Activated T-cell treated with anti-CD3 and anti-CD28 coated beads, Interleukin-2, amount 50 U/mL, for 72 hours (primary cell): ENCODE measurements around the gene NPHP1. TPM values are rescaled to one million over a fixed set of nuclear protein-coding genes. Genes with fewer than 3 reads are reported as not detected.
"Not testable (repeated sequence)": the region's sequence is repeated elsewhere in the genome, so short reads cannot be mapped to it uniquely, and the experiment has no call there.

Experiments used
- ATAC-seq, 2 donors: fragments of 150-1000 bp; cut with Tn5 transposase; replicated peaks in 1 of 2; 2 replicates each; pipeline ENCODE4 v1.10.0; 2021; ENCODE audit warnings: moderate library complexity in 2 of 2, mild to moderate bottlenecking in 1 of 2
- DNase-seq, 2 donors: peaks; one replicate each; pipeline ENCODE4 v3.0.0; 2021 to 2022; ENCODE audit warnings: mixed read lengths in 1 of 2
- H3K27ac Mint-ChIP-seq: one replicate; pipeline ENCODE4 v1.8.0; 2022; ENCODE audit warnings: mild to moderate bottlenecking, moderate library complexity, mixed read lengths
- H3K27me3 Mint-ChIP-seq: one replicate; pipeline ENCODE4 v1.8.0; 2022; ENCODE audit warnings: low read depth, mixed read lengths
- H3K36me3 Mint-ChIP-seq, 2 donors: one replicate each; pipeline ENCODE4 v1.8.0; 2022; ENCODE audit warnings: mixed read lengths in 2 of 2, mild to moderate bottlenecking in 1 of 2; ENCODE audit not compliant: insufficient read depth in 2 of 2
- H3K4me1 Mint-ChIP-seq: one replicate; pipeline ENCODE4 v1.8.0; 2022; ENCODE audit warnings: low read depth, mixed read lengths
- H3K4me3 Mint-ChIP-seq, 2 donors: one replicate each; pipeline ENCODE4 v1.8.0; 2022; ENCODE audit warnings: mild to moderate bottlenecking in 2 of 2, mixed read lengths in 2 of 2, moderate library complexity in 2 of 2
- H3K9me3 Mint-ChIP-seq, 2 donors: one replicate each; pipeline ENCODE4 v1.8.0; 2022; ENCODE audit warnings: mixed read lengths in 2 of 2
- total RNA-seq, 2 donors: library from RNA; stranded (reverse); gene quantifications; one replicate each; pipeline ENCODE4 v1.2.3, GENCODE V29; 2022

The NPHP1 gene
- total RNA-seq, 2 donors from 2014 or later, result 1.1 to 1.8 TPM

GRCh38 chr2:110115291-110116032 is 89.4 kb downstream of the NPHP1 start, which contains the start of gene MALL:
Gene MALL (minus strand): TSS chr2:110115822. CDS start chr2:110115792, 30 bp downstream.
- no peaks in the 10 kb centered on the region for H3K36me3 Mint-ChIP-seq
- ATAC-seq (peak in 1 of 2 donors; percentile 21), DNase-seq (no peak)
- H3K27ac Mint-ChIP-seq, result no peak within 1 kb of the TSS
- H3K4me3 Mint-ChIP-seq, result peak within 1 kb of the TSS in 1 of 2 donors; percentile 41
- H3K27me3 Mint-ChIP-seq, result peaks cover 80% of the 10 kb centered on the region
- no peaks in the 10 kb centered on the region for H3K4me1 Mint-ChIP-seq
- no peaks in the 10 kb centered on the region for H3K9me3 Mint-ChIP-seq

- Mint-ChIP-seq H3K9me3 (peaks cover 0 to 5% of the 10 kb centered on the region in 2 donors), H3K4me1 (no peaks in the 10 kb centered on the region), H3K4me3 (peak overlapping the region in 1 of 2 donors; percentile 11), H3K36me3 (peaks cover 1 to 2% of the 10 kb centered on the region in 2 donors), H3K27me3 (peaks cover 86% of the 10 kb centered on the region), H3K27ac (no peak overlapping the region)
- ATAC-seq, result no peak
- DNase-seq, result no peak
Observed at GRCh38 chr2:110114831-110115255, 90.0 kb downstream of the NPHP1 start.

DNA sequence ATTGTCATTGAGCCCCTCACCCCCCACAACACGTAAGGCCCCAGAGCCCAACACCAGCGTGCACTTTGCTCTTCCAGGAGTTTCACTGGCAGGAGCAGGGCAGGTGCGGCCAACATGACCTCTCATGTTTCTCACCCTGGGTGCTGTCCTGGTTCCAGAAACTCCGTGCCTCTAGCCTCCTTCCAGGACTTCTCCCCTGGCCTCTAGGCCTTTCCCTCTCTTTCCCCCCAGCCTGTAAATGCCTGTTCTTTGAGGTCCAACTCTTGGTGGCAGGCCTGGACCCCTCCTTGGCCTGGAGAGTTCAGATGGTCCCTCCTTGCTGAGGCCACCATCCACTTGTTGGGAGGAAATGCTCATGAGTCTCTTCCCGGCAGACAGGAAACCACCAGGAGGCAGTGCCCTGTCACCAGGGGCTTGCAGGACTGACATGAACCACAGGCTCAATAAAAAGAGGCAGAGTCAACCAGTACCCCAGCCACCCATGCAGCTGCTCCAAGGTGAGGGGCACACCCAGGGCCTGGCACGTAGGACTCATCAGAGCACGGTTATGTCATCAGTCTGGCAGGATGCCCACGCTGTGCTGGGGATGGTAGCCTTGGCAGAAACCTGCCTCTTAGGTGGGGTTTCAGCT is 90.7 kb downstream of the NPHP1 start:
- ATAC-seq (peak; percentile 24 to 43), DNase-seq (no peak)
- Mint-ChIP-seq H3K9me3 (peaks cover 0 to 5% of the 10 kb centered on the region in 2 donors), H3K4me1 (peaks cover 3% of the 10 kb centered on the region), H3K36me3 (peaks cover 1 to 2% of the 10 kb centered on the region in 2 donors), H3K27me3 (peaks cover 84% of the 10 kb centered on the region), H3K4me3 (no peak overlapping the region), H3K27ac (no peak overlapping the region)

GRCh38 chr2:110108291-110108690 is 96.5 kb downstream of the NPHP1 start:
- DNase-seq, H3K9me3 Mint-ChIP-seq, H3K36me3 Mint-ChIP-seq, ATAC-seq, H3K4me3 Mint-ChIP-seq, H3K27ac Mint-ChIP-seq: not testable (repeated sequence)
- Mint-ChIP-seq H3K4me1 (peaks cover 11% of the 10 kb centered on the region), H3K27me3 (peaks cover 72% of the 10 kb centered on the region)

DNA sequence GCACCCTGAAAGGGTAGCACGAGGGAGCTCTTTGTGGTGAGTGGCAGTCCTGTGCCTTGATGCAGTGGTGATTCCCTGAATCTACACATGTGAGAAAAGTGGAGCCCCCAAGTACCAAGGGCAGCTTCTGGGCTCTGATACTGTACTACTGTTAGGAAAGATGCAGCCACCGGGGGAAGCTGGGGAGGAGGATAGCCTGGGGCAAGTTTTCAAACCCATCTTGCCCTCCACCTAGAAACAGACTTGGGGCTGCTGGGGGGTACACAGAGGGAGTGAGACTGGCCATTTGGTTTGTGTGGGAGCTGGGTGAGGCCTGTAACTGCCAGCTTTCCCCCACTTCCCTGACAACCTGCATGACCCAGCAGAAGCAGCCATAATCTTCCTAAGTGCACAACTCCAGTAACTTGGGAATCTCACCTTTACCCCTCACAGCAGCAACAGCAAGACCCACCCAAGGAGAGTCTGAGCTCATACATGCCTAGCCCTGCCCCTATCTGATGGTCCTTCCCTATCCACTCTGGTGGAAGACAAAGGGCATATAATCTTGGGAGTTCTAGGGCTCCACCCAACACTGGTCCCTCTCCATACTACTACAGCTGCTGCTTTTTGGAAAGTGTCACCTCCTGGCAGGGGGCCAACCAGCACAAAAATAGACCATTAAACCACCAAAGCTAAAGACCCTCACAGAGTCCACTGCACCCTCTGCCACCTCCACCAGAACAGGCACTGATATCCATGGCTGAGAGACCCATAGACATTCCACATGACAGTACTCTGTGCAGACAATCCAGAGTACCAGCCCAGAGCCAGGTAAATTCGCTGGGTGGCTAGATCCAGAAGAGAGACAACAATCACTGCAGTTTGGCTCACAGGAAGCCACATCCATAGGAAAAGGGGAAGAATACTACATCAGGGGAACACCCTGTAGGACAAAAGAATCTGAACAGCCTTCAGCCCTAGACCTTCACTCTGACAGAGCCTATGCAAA is 97.4 kb downstream of the NPHP1 start:
- DNase-seq (no peak), ATAC-seq (no peak)
- H3K4me3 Mint-ChIP-seq, result no peak overlapping the region
- H3K9me3 Mint-ChIP-seq, result peaks cover 0 to 5% of the 10 kb centered on the region in 2 donors
- peaks cover 1 to 6% of the 10 kb centered on the region in 2 donors for H3K36me3 Mint-ChIP-seq
- H3K27ac Mint-ChIP-seq, result no peak overlapping the region
- peaks cover 65% of the 10 kb centered on the region for H3K27me3 Mint-ChIP-seq
- peaks cover 12% of the 10 kb centered on the region for H3K4me1 Mint-ChIP-seq

DNA sequence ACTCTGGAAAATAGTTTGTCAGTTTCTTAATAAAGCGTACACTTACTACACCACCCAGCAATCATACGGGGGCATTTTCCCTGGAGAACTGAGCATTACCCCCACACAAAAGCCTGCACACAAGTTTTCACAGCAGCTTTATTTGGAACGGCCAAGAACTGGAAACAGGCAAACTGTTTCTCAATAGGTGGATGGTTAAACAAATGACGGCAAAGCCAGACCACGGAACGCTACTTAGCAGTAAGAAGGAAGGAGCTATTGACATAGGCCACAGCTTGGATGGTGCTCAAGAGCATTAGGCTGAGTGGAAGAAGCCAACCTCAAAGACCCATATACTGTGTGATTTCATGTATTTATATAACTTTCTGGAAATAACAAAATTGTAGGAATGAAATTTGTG is 98.2 kb downstream of the NPHP1 start:
- peaks cover 57% of the 10 kb centered on the region for H3K27me3 Mint-ChIP-seq
- H3K4me3 Mint-ChIP-seq, result no peak overlapping the region
- no peak for DNase-seq
- peaks cover 0 to 5% of the 10 kb centered on the region in 2 donors for H3K9me3 Mint-ChIP-seq
- H3K36me3 Mint-ChIP-seq, result peaks cover 1 to 6% of the 10 kb centered on the region in 2 donors
- H3K27ac Mint-ChIP-seq, result no peak overlapping the region
- ATAC-seq, result no peak
- peaks cover 19% of the 10 kb centered on the region for H3K4me1 Mint-ChIP-seq

- peak; percentile 71 to 79 for ATAC-seq
- peak in 1 of 2 donors; percentile 7 for DNase-seq
- Mint-ChIP-seq H3K27ac (no peak overlapping the region), H3K9me3 (peaks cover 0 to 5% of the 10 kb centered on the region in 2 donors), H3K27me3 (peaks cover 51% of the 10 kb centered on the region), H3K4me3 (no peak overlapping the region), H3K36me3 (peaks cover 1 to 6% of the 10 kb centered on the region in 2 donors), H3K4me1 (peaks cover 27% of the 10 kb centered on the region)
Observed at GRCh38 chr2:110105608-110106467, 99.0 kb downstream of the NPHP1 start.

GRCh38 chr2:110105183-110105582 is 99.6 kb downstream of the NPHP1 start:
- peaks cover 27% of the 10 kb centered on the region for H3K4me1 Mint-ChIP-seq
- peaks cover 0 to 5% of the 10 kb centered on the region in 2 donors for H3K36me3 Mint-ChIP-seq
- H3K27me3 Mint-ChIP-seq, result peaks cover 45% of the 10 kb centered on the region
- no peak for DNase-seq
- H3K4me3 Mint-ChIP-seq, result no peak overlapping the region
- H3K9me3 Mint-ChIP-seq, result peaks cover 0 to 4% of the 10 kb centered on the region in 2 donors
- H3K27ac Mint-ChIP-seq, result no peak overlapping the region
- ATAC-seq, result no peak

DNA sequence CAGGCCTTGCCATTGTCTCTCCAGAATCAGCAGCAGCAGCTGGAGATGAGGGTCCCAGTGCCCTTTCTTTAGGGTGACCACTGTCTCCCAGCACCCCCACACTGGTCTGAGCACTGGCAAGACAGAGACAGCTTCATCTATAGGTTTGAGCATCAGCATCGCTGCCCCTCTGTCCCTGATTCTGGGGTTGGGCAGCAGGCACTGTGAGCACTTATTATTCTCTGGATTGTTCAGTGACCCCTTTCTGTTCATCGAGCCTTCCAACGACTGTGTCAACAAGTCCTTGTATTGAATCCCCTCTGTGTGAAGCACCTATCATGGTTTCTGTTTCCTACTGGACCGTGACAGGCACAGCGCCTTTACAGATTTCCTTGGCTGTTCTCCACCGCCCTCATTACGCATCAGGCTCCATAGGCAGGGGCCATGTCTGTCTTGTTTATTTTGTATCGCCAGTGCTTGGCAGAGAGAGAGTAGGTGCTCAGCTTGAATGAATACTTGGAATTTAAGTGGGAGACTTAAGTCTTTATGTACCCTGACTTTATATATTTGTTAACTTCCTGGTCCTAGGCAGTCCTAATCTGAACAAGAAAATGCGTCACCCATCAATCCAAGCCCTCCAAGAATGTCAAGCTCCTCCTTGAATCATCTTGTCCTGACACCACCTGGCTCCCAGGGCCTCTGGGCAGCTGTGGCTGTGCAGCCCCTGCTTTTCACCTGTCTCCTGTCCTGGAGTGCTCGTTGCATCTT is 100.6 kb downstream of the NPHP1 start:
- H3K36me3 Mint-ChIP-seq, result peaks cover 0 to 4% of the 10 kb centered on the region in 2 donors
- no peak overlapping the region for H3K4me3 Mint-ChIP-seq
- DNase-seq (no peak), ATAC-seq (no peak)
- H3K9me3 Mint-ChIP-seq, result no peaks in the 10 kb centered on the region
- H3K27me3 Mint-ChIP-seq, result peaks cover 39% of the 10 kb centered on the region
- no peak overlapping the region for H3K27ac Mint-ChIP-seq
- peaks cover 25% of the 10 kb centered on the region for H3K4me1 Mint-ChIP-seq

DNA sequence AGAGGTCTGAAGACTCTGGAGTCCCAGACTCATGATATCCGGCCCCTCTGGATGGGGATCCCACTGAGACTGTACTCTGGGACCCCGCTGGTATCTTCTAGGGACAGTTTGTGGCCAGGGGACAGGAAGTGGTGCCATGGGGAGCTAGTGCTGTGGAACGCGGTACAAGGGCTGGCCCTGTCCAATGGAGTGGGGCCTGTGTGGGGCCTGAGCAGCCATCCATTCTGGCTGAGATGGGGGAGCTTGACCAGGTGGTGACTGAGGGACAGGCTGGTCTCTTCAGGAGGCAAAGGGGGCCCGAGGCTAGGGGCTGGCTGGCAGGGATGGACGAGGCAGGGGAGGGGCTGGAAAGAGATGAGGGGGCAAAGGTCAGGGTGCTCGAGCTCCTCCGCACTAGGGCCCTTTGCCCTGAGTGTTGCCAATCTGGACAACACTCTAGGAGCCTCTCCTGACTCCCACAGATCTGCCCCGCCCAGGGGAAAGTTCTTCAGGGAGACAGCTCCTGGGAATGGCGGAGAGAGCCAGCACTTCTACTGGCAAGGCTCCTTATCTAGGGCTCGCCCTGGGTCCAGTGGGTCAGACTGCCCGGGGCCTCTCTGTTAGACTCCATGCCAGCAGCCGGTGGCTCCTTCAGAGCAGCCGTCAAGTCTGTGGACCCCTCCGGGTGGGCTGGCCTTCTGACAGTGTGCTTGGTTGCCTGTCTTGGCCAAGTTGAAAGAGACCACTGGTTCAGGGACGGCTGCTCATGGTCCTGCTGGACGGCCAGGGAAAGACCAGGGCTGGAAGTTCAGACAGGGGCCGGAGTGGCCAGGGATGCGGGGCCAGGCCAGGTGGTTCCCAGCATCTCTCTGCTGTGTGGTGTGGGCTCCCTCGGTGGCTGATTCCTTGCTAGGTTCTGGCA is 101.5 kb downstream of the NPHP1 start:
- Mint-ChIP-seq H3K9me3 (peaks cover 0 to 1% of the 10 kb centered on the region in 2 donors), H3K4me1 (peaks cover 21% of the 10 kb centered on the region), H3K36me3 (peaks cover 0 to 4% of the 10 kb centered on the region in 2 donors), H3K27me3 (peaks cover 35% of the 10 kb centered on the region), H3K27ac (no peak overlapping the region), H3K4me3 (no peak overlapping the region)
- ATAC-seq (no peak), DNase-seq (no peak)
